Putamen (tissue), 1 donor: ENCODE data around the gene PTGDR2.
A peak's percentile ranks its signal among the peaks of the same experiment; 100 is the strongest.

ENCODE experiments used
- DNase-seq: peaks from one replicate; pipeline ENCODE4 v3.0.0-alpha.2; 2016; ENCODE audit warnings: low spot score

The PTGDR2 gene

DNA sequence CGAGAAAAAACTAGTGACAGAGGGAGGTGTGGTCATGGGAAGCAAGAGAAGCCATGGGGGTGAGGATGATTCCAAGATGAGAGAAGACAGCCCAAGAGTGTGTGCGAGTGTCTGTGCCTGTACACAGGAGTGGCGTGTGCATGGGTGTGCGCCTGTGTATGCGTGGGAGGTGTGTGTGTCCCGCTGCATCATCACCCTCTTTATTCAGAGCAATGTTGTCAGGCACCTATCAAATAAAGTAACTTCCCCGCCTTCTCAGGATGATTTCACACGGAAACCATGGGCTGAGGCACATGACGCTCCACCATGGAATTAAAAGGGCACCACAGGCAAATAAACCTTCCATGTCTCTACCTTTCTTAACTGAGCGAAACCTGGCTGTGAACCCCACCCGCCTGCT is 46.1 kb downstream of the PTGDR2 start:
- DNase-seq: peak; percentile 21

DNA sequence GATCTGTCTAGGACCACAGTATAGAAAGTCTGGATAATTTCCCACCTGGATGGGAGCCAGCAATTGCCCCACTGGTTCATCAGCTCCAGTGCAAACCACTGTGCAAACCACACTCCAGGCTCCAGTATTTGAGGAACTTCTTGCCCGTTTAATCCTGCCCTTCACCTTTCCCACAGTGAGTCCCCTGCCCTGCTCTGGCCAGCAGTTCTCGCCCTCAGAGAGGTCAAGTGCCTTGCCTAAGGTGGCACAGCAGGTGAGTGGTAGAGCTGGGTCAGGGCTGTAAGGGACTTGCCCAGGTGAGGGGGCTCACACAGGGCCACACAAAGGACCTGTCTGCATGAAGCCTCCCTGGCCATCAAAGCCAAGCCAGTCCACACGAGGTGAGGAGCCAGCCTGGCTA is 46.5 kb downstream of the PTGDR2 start:
- no peak for DNase-seq

DNA sequence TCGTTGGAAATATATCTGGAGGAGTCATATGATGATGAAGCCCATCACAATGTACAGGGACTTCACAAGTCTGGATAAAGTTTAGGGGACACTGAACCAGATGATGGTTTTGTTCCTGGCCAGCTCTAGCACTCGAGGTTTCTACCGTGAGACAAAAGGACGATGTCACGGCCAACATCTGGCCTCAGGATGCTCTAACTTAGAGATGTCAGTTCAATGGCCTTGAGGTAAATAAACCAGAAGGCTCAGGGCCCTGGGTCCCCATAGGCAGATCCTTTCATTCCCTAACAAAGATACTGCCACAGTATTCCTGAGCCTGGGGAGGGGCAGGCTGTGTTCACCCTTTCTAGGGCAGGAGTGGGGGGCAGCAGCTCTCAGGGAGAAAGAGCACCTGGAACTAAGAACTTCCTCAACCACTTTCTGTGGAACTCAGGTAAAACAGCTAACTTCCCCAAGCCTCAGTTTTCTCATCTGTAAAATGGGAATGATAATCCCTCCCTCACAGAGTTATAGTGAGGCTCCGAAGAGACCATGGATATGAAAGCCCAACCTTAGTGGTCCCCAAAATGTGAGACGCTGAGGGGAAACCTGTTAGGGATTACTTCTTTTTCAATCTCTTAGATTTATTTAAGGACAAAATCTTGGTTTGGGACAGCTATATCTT is 52.3 kb downstream of the PTGDR2 start:
- DNase-seq: no peak

DNA sequence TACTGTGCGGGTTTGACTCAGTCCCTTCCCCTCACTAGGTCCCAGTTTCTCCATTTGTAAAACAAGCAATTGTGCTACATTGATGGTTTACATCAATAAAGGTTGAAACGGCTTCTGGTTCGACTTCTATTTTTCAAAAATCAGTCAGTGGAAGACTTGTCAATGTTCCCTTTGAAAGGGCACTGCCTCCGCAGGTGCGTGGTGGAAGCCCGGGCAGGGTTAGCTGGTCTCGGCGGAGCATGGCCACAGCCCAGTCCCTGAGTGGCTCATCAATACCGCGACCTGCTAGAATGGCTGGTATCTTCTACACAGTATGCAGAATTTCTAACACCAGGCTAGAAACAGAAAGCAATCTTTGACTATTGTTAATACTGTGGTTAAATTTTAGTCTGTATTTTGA is 54.6 kb downstream of the PTGDR2 start:
- no peak for DNase-seq
